Measurements from ENCODE around the gene FAM149B1. TPM values are rescaled to one million over a fixed set of nuclear protein-coding genes. Genes with fewer than 3 reads are reported as not detected.
"Not testable (repeated sequence)": the region's sequence is repeated elsewhere in the genome, so short reads cannot be mapped to it uniquely, and the experiment has no call there.

The FAM149B1 gene
- total and polyA plus RNA-seq, 10 of the 15 experiments (the other 5 are each of a cell fraction or from before 2014, with no cell fraction given) = 6.6 to 20.9 (median 11.2) TPM

DNA sequence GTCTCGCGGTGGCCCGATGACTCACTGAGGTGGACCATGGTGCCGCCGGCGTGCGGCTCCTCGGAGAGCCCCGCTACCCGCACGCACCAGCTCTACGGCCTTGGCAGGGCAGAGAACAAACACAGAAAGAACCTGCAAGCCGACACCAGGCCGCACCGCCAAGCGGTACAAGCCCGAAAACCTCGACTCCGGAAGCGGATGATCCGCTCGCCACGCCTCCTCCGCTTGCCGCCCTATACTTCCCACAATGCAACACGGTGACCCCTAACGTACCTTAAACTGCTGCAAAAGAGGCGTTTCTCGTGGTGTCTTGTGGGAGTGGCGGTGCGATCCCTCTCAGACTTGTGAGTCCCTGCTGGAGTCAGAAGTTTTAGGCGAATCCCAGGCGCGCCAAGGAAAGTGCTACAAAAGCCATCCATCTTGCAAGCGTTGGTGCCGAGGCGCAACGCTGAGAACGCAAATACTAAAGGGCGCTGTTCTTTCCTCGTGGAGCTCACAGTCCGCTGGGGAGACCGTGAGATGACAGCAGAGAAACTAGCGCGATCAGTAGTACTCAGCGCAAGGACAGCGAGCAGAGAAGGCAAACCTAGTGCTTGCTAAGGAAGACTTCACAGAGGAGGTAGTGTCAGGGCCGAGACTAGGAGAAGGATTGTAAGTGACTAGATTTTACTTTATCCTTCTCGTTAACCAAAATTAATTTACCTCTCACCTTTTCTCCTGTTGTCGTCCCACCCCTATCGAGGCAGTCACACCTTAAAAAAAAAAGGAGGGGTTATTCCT, 84.7 kb downstream of the FAM149B1 start, which contains the start of gene MRPS16 (continued):
- TF ChIP-seq KAT2A (conservative IDR thresholded peaks at IDR 0.05; ENCODE audit: control insufficient read depth, low read depth, low read length) (no peak), MYC (IDR thresholded peaks at IDR 0.05; ENCODE audit: insufficient read depth, insufficient read length, insufficient replicate concordance, low read length, severe bottlenecking) (peak; percentile 39), BACH1 (IDR thresholded peaks at IDR 0.05; ENCODE audit: borderline replicate concordance) (0 out of 2 replicates have a peak, but pooled peaks have one; percentile 7)

DNA sequence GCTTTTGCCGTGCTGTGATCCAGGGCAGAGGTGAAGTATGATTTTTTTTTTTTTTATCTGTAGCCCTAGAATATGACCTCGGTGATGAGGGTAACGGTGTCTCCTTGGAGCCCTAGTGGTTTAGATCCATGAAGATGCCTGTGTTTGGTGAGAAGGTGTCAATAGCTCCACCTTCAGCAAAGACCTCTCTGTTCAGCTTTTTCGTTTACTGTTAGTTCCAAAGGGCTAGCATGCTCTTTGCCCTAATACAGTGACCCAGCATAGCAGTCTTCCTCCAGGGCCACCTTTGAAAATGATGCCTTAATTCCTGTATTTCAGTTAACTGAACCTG, 85.3 kb downstream of the FAM149B1 start:
- no TSS peak for BruUV-seq (replicated peaks)
- Histone ChIP-seq H3K4me1 (ENCODE audit: control insufficient read depth, insufficient read depth, low read length) (peaks cover 9% of the 10 kb centered on the region), H2AFZ (ENCODE audit: control insufficient read depth, low read depth, low read length) (peak overlapping the region; percentile 99), H3K27me3 (replicated peaks in 1 of 2; ENCODE audit: control insufficient read depth in 2 of 2, insufficient read depth in 2 of 2, low read length in 1 of 2) (no peaks in the 10 kb centered on the region), H3K36me3 (ENCODE audit: control insufficient read depth in 2 of 2, insufficient read depth in 2 of 2, low read length in 1 of 2) (peaks cover 0 to 7% of the 10 kb centered on the region in 2 experiments; a peak in 2 of 4 replicates), H3K27ac (ENCODE audit: control insufficient read depth, insufficient read depth) (peak overlapping the region; percentile 97), H3K79me2 (ENCODE audit: control insufficient read depth, insufficient read depth, low read length) (peaks cover 50% of the 10 kb centered on the region), H3K9me3 (replicated peaks; ENCODE audit: control insufficient read depth, insufficient read depth, low read length) (no peaks in the 10 kb centered on the region), H3K4me2 (ENCODE audit: control insufficient read depth, insufficient read depth) (peak overlapping the region; percentile 94), H3K9ac (ENCODE audit: control insufficient read depth, insufficient read depth, low read length) (peak overlapping the region; percentile 100), H4K20me1 (ENCODE audit: control insufficient read depth, insufficient read depth) (no peaks in the 10 kb centered on the region), H3K4me3 (peak overlapping the region; percentile 93)
- SMC1A ChIA-PET (ENCODE audit: uncharacterized antibody, unreplicated experiment) = interaction anchor here (1.0 to 1.3 kb wide), 3 partner anchors 8 to 83 kb away, joined by 3 to 5 read pairs (median 3); no protein-coding TSS in a partner anchor
- CTCF ChIA-PET = interaction anchor here (0.6 to 4.7 kb wide), 4 partner anchors 10 to 177 kb away, joined by 3 to 14 read pairs (median 4); no protein-coding TSS in a partner anchor
- TF ChIP-seq, protein P1, sequence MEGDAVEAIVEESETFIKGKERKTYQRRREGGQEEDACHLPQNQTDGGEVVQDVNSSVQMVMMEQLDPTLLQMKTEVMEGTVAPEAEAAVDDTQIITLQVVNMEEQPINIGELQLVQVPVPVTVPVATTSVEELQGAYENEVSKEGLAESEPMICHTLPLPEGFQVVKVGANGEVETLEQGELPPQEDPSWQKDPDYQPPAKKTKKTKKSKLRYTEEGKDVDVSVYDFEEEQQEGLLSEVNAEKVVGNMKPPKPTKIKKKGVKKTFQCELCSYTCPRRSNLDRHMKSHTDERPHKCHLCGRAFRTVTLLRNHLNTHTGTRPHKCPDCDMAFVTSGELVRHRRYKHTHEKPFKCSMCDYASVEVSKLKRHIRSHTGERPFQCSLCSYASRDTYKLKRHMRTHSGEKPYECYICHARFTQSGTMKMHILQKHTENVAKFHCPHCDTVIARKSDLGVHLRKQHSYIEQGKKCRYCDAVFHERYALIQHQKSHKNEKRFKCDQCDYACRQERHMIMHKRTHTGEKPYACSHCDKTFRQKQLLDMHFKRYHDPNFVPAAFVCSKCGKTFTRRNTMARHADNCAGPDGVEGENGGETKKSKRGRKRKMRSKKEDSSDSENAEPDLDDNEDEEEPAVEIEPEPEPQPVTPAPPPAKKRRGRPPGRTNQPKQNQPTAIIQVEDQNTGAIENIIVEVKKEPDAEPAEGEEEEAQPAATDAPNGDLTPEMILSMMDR (IDR thresholded peaks at IDR 0.05 in 2 of 3, conservative IDR thresholded peaks at IDR 0.05 in 1 of 3; ENCODE audit: control insufficient read depth in 2 of 3, extremely low read depth in 1 of 3, insufficient read depth in 1 of 3, low read depth in 3 of 3, low read length in 3 of 3) = 0 out of 6 replicates have a peak, but pooled peaks of 1 of the 3 experiments have one; percentile 8
- no peak for TF ChIP-seq NRF1 (conservative IDR thresholded peaks at IDR 0.05; ENCODE audit: low read depth, low read length)
- DNase-seq (ENCODE audit: low read depth, low spot score) = no peak
- POLR2A ChIA-PET = interaction anchor here (0.5 to 1.5 kb wide), 5 partner anchors 10 to 385 kb away, joined by 3 to 4 read pairs (median 3); no protein-coding TSS in a partner anchor
- intact Hi-C loops (cut with micrococcal nuclease; ENCODE audit: unreplicated experiment) = loop anchor here (5.0 kb wide), 1 partner anchor 244 kb away; the partner anchor contains the start of gene PPP3CB
- peak; percentile 65 for FAIRE-seq
- 1% methylated on average over 4 of the region's 4 CpGs for WGBS (ENCODE audit: insufficient coverage, insufficient replicate concordance, low lambda C conversion rate, missing lambda C conversion rate)
- in situ Hi-C loops (cut with MboI) = no loop called here
- ATAC-seq = peak; percentile 43
- RAD21 ChIA-PET (ENCODE audit: unreplicated experiment) = interaction anchor here (1.6 kb wide), 1 partner anchor 85 kb away, joined by 4 read pairs; no protein-coding TSS in a partner anchor

DNA sequence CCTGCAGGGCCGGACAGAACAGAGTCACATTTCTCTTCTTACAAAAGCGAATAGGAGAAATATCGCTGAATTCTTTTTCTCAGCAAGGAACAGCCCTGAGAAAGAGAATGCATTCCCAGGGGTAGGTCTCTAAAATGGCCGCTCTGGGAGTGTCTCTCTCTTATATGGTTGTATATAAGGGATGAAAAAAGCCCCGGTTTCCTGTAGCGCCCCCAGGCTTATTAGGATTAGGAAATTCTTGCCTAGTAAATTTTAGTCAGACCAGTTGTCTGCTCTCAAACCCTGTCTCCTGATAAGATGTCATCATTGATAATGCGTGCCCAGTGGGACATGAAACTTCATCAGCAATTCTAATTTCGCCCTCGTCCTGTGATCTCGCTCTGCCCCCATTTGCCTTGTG, 90.7 kb downstream of the FAM149B1 start:
- H3K4me3 ChIP-seq; H3K27me3 ChIP-seq (replicated peaks in 1 of 2; ENCODE audit: control insufficient read depth in 2 of 2, insufficient read depth in 2 of 2, low read length in 1 of 2); H2AFZ ChIP-seq (ENCODE audit: control insufficient read depth, low read depth, low read length); RAD21 ChIA-PET (ENCODE audit: unreplicated experiment); H3K27ac ChIP-seq (ENCODE audit: control insufficient read depth, insufficient read depth); H3K9me3 ChIP-seq (replicated peaks; ENCODE audit: control insufficient read depth, insufficient read depth, low read length); H3K4me1 ChIP-seq (ENCODE audit: control insufficient read depth, insufficient read depth, low read length); H3K36me3 ChIP-seq (ENCODE audit: control insufficient read depth in 2 of 2, insufficient read depth in 2 of 2, low read length in 1 of 2); H4K20me1 ChIP-seq (ENCODE audit: control insufficient read depth, insufficient read depth); POLR2A ChIA-PET; H3K4me2 ChIP-seq (ENCODE audit: control insufficient read depth, insufficient read depth); H3K9ac ChIP-seq (ENCODE audit: control insufficient read depth, insufficient read depth, low read length); FAIRE-seq; H3K79me2 ChIP-seq (ENCODE audit: control insufficient read depth, insufficient read depth, low read length); ATAC-seq; SMC1A ChIA-PET (ENCODE audit: uncharacterized antibody, unreplicated experiment); DNase-seq (ENCODE audit: low read depth, low spot score); intact Hi-C loops (cut with micrococcal nuclease; ENCODE audit: unreplicated experiment); BruUV-seq (replicated peaks): not testable (repeated sequence)
- 84% methylated on average over 10 of the region's 10 CpGs for WGBS (ENCODE audit: insufficient coverage, insufficient replicate concordance, low lambda C conversion rate, missing lambda C conversion rate)
- CTCF ChIA-PET = interaction anchor here (3.1 kb wide), 1 partner anchor 385 kb away, joined by 8 read pairs; no protein-coding TSS in a partner anchor
- in situ Hi-C loops (cut with MboI) = loop anchor here (5.0 kb wide), 1 partner anchor 384 kb away; the partner anchor contains the start of gene MYOZ1
